Measurements from ENCODE around the gene ZNF74.

The ZNF74 gene

GRCh38 chr22:20434264-20434751 is 40.4 kb downstream of the ZNF74 start:
- no peak for DNase-seq

GRCh38 chr22:20434773-20435172 is 40.8 kb downstream of the ZNF74 start:
- DNase-seq = no peak

GRCh38 chr22:20435436-20436306 is 41.7 kb downstream of the ZNF74 start:
- no peak for DNase-seq

- no peak for DNase-seq
Observed at GRCh38 chr22:20436307-20436767, 42.4 kb downstream of the ZNF74 start.

GRCh38 chr22:20436768-20437612 is 43.0 kb downstream of the ZNF74 start:
- DNase-seq = no peak

GRCh38 chr22:20437613-20438426 is 43.9 kb downstream of the ZNF74 start, which contains the start of gene SCARF2:
TSS of gene SCARF2 (minus strand) at chr22:20437825. CDS start at chr22:20437754, 71 bp downstream.
- no peak for DNase-seq

GRCh38 chr22:20438427-20438677 is 44.4 kb downstream of the ZNF74 start:
- no peak for DNase-seq

GRCh38 chr22:20438678-20439492 is 44.9 kb downstream of the ZNF74 start:
- peak; percentile 7 to 24 for DNase-seq

GRCh38 chr22:20439556-20439927 is 45.6 kb downstream of the ZNF74 start:
- DNase-seq = no peak

GRCh38 chr22:20439928-20440575 is 46.1 kb downstream of the ZNF74 start:
- DNase-seq = no peak

GRCh38 chr22:20440637-20441591 is 47.0 kb downstream of the ZNF74 start:
- no peak for DNase-seq

GRCh38 chr22:20441631-20442484 is 47.9 kb downstream of the ZNF74 start:
- DNase-seq = peak in 1 of 2 donors; percentile 43

- no peak for DNase-seq
Observed at GRCh38 chr22:20442485-20443284, 48.7 kb downstream of the ZNF74 start.

- DNase-seq = no peak
Observed at GRCh38 chr22:20444325-20444724, 50.4 kb downstream of the ZNF74 start.

- DNase-seq = no peak
Observed at GRCh38 chr22:20446383-20446970, 52.5 kb downstream of the ZNF74 start.

GRCh38 chr22:20448630-20449029 is 54.7 kb downstream of the ZNF74 start:
- DNase-seq = no peak

- DNase-seq = no peak
Observed at GRCh38 chr22:20449819-20450550, 56.0 kb downstream of the ZNF74 start.

All from inflammatory macrophage (primary cell).